ENCODE data around the gene CD28.

Gene CD28

DNA sequence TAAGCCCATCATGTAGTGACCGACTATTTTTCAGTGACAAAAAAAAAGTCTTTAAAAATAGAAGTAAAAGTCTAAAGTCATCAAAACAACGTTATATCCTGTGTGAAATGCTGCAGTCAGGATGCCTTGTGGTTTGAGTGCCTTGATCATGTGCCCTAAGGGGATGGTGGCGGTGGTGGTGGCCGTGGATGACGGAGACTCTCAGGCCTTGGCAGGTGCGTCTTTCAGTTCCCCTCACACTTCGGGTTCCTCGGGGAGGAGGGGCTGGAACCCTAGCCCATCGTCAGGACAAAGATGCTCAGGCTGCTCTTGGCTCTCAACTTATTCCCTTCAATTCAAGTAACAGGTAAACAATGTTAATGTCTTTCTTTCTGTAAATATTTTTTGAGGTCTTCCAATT lies at the start of gene CD28:
CD28 (plus strand) TSS at position 237 of the 400 bp plus-strand sequence; CDS start at position 295, 58 bp downstream.
- no peak for DNase-seq

DNA sequence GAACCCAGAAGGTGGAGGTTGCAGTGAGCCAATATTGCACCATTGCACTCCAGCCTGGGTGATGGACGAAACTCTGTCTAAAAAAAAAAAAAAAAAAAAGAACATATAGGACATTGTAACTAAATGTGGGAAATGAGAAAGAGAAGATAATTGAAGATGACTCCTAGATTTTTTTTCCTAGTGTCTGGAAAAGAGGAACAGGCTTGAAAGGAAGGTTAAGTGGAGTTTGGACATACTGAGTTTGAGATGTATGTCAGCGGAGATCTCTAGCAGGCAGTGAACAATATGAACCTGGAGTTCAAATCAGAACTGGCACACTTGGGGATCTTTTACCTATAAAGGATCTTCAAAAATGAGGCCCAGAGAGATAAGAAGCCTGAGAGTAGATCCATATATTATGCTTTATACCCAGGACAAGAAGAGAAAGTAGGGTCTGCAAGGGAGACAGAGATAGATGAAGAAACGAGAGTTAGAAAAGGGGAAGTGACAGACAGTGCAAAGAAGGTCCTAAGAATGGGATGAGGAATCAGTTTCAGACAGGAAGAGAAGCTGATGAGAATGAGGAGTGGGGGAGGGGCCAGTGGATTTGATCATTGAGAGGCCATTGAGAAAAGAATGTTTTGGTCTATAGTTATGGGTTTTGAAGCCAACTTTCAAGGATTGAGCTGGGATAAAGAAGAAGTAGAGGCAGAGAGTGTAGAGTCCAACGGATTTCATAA lies 46.9 kb upstream of the CD28 start:
- DNase-seq, result no peak

DNA sequence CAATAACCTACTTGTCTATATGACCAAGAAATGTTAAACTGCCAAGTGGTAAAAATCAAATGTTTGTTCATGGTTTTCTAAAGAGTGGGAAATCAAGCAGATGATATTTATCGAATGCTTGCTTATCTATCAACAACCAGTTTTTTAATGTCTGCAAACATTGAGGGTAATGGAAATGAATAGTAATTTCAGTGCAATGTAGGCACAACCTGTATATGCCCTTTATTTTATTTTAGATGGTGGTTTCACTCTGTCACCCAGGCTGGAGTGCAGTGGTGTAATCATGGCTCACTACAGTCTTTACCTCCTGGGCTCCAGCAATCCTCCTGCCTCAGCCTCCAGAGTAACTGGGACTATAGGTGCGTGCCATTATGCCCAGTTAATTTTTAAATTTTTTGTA lies 46.0 kb upstream of the CD28 start:
- DNase-seq, result no peak

- no peak for DNase-seq
These were observed 45.0 kb upstream of the CD28 start for GRCh38 chr2:203661279-203661908.

GRCh38 chr2:203662487-203662886 lies 44.0 kb upstream of the CD28 start:
- DNase-seq, result no peak

- no peak for DNase-seq
These were observed 43.5 kb upstream of the CD28 start for GRCh38 chr2:203662951-203663350.

GRCh38 chr2:203664029-203664755 lies 42.2 kb upstream of the CD28 start:
- no peak for DNase-seq

DNA sequence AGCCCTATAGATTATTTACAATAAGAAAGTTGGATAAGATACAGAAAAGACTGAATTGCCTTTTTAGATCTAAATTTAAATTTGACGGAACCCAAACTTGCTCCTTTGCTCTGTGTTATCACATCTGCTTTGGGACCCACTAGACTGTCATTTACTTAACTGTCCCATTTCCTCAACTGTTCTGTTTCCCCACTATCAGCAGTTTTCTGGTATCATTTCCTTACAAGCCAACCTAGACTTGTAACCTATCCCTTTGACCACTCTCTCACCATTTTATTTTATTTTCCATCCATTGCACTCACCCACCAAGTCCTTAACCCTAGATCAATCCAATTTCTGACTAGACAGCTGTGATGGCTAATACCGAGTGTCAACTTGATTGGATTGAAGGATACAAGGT lies 38.6 kb upstream of the CD28 start:
- DNase-seq, result no peak

DNA sequence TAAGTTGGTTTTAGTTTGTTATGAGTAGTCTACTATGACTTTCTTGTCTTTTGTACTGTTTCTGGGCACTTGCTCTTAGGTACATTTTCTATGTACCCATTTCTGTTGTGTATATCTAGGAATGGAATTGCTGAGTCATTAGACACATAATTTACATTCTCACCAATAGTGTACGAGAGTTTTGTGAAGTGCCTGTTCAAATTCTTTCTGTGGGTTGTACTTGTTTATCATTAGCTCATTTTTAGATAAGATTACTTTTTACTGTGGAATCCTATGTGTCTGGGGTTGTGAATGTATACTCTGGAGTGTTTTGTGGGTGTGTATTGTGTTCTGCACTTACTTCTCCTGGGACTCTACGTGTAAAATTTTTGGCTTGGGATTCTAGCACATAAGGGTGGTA lies 36.6 kb upstream of the CD28 start:
- DNase-seq, result no peak

GRCh38 chr2:203670939-203671338 lies 35.5 kb upstream of the CD28 start:
- no peak for DNase-seq

DNA sequence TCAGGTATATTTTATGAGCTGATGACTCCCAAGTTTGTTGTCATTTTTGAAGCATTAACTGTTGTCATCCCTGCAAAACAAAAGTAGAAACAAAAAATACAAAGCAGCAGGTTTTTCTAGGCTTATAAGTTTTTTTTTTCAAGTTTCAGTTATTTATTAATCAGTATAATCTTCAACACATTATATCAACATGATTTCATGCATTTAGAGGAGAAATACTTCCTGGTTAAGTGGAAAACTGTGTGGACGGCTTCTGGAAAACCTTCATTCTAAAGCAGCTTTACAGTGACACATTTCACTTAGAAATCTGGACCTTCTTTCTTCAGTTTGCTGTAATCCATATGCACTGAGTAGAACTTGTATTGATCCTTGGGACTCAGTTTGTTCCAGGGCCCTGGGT lies 34.6 kb upstream of the CD28 start:
- no peak for DNase-seq

DNA sequence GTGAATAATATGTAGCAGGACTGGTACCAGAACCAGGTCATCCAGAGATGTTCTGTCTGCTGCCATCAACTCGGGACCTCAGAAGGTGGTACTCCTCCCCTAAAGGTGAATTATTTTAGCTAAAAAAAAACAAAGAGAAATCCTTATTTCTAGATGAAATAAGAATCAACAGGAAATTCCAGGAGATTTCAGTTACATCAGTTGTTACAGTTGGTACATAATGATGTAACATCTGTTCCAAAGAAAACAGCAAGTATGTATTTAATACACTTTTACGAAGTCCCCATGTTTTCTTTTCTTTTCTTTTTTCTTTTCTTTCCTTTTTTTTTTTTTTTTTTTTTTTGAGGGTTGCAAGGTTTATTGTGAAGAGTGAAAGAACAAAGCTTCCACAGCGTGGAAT lies 33.6 kb upstream of the CD28 start:
- DNase-seq, result no peak

- no peak for DNase-seq
These were observed 32.5 kb upstream of the CD28 start for GRCh38 chr2:203673933-203674332.

DNA sequence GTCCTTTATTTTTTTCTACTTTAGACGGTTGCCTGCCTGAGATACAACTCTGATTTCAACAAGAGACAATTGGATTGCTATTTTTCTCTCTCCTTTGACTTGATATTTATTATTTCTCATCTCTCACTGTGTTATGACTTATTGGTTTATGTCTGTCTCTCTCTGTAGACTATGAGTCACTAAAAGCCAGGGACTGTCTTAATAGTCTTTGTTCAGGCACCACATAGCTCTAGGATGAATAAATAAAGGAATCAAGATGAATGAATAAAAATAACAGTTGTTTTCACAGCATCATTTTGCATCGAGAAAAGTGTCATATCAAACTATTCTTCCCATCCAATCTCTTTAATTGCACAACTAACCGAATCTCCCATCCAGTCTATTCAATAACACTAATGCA lies 31.4 kb upstream of the CD28 start:
- DNase-seq, result no peak

- DNase-seq, result no peak
These were observed 27.5 kb upstream of the CD28 start for GRCh38 chr2:203678971-203679370.

DNA sequence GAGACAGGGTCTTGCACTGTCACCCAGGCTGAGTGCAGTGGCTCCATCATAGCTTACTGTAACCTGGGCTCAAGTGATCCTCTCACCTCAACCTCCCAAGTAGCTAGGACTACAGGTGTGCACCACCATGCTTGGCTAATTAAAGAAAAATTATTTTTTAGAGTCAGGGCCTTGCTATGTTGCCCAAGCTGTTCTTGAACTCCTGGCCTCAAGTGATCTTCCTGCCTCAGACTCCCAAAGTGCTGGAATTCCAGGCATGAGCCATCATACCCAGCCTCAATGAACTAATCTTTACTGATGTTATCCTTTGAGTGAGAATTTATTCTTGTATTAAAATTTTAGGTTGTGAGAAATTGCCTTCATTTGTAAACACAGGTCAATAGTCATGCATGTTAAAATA lies 27.0 kb upstream of the CD28 start:
- DNase-seq, result no peak

GRCh38 chr2:203681978-203682377 lies 24.5 kb upstream of the CD28 start:
- DNase-seq, result no peak

GRCh38 chr2:203682688-203683130 lies 23.7 kb upstream of the CD28 start:
- no peak for DNase-seq

DNA sequence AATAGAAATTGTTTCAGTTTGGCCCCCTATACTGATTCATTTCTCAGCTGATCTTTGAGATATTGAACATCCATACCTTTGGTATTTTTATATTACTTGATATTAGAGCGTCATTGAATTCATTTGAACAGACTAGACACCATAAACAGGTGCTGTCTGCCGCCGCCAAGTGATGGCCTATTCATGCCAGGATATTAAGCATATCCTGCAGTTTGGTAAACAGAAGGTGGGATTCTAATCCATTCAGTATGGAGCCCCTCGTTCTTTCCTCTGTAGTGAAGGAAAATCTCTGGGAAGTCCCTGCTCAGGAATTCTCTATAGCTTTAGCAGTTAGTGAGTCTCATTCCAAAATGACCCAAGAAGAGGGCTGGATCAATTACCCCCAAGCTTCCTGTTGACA lies 23.0 kb upstream of the CD28 start:
- DNase-seq, result no peak

- DNase-seq, result no peak
These were observed 22.4 kb upstream of the CD28 start for GRCh38 chr2:203683932-203684556.

GRCh38 chr2:203685081-203685621 lies 21.3 kb upstream of the CD28 start:
- no peak for DNase-seq

- no peak for DNase-seq
These were observed 20.5 kb upstream of the CD28 start for GRCh38 chr2:203685789-203686420.

DNA sequence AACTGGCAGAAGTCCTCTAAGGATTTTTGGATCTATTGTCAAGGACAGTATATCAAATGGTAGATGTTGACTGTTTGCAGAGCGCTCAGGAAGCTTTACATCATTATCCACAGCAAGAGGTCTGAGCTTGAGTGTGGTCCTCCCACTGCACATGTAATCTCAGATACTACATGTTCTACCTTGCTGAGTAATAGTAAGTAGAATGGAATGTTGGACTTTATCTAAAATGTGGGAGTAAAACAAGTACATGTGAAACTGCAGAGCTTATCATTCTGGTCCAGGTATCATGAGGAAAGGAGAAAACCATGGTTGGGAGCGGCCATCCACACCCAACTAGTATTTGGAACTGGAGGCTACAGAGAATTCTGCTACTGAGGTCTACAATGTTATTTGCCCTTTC lies 19.3 kb upstream of the CD28 start:
- no peak for DNase-seq

Measured in NCI-H1092 treated with DMSO at 0.1 percent for 48 hours (cell line).